AG10803 (cell line): Measurements from ENCODE around the gene ASB2.

Experiments
- DNase-seq: peaks from one replicate; pipeline ENCODE4 v3.0.0; 2010; ENCODE audit warnings: low read depth
- H3K4me3 ChIP-seq: 2 replicates; pipeline ENCODE4 v1.5.1; 2011; ENCODE audit warnings: mild to moderate bottlenecking, low read length, control low read depth
- TF ChIP-seq, protein P1 (sequence below): conservative IDR thresholded peaks from 2 replicates; pipeline ENCODE4 v1.5.1; 2011; ENCODE audit warnings: mild to moderate bottlenecking, low read length, control low read depth, inconsistent platforms

Gene ASB2

DNA sequence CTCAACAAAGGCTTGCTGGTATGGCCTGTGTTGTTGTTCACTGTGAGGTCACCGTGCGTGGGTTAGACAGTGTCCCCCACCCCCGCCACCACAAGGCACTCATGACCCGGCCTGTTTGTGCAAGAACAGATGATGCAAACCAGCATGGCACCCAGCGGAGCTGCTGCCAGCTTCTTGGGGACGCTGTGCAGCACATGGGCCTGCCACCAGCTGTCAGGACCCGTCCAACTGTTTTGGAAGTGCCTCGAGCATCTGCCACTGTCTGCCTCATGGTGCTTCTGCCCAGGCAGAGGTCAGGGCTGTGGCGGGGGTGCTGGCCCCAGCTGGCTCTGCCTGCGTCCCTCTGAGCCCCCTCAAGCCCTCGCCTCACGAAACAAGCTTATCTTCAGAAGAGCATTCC lies 1.5 kb downstream of the ASB2 start:
- H3K4me3 ChIP-seq = no peak overlapping the region
- TF ChIP-seq, protein P1, sequence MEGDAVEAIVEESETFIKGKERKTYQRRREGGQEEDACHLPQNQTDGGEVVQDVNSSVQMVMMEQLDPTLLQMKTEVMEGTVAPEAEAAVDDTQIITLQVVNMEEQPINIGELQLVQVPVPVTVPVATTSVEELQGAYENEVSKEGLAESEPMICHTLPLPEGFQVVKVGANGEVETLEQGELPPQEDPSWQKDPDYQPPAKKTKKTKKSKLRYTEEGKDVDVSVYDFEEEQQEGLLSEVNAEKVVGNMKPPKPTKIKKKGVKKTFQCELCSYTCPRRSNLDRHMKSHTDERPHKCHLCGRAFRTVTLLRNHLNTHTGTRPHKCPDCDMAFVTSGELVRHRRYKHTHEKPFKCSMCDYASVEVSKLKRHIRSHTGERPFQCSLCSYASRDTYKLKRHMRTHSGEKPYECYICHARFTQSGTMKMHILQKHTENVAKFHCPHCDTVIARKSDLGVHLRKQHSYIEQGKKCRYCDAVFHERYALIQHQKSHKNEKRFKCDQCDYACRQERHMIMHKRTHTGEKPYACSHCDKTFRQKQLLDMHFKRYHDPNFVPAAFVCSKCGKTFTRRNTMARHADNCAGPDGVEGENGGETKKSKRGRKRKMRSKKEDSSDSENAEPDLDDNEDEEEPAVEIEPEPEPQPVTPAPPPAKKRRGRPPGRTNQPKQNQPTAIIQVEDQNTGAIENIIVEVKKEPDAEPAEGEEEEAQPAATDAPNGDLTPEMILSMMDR = no peak
- DNase-seq = no peak

DNA sequence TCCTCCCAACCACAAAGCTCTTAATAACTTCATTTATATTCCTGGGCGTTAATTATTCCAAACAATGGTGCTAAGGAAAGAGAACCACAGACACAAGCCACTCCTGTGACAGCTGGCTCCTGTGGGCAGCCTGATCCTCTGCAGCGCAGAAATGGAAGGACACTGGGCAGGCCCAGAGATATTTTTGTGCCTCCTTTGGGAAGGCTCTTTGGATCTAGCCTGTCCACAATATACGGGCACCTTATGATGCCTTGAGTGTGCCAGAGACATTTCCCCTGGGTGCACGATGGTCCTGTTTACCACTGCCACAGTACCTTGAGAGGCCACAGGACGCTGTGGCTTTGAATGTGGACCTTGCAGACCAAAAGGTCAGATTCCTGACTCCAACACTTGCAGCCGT lies 2.1 kb downstream of the ASB2 start:
- TF ChIP-seq, protein P1 = no peak
- no peak overlapping the region for H3K4me3 ChIP-seq
- DNase-seq = no peak

DNA sequence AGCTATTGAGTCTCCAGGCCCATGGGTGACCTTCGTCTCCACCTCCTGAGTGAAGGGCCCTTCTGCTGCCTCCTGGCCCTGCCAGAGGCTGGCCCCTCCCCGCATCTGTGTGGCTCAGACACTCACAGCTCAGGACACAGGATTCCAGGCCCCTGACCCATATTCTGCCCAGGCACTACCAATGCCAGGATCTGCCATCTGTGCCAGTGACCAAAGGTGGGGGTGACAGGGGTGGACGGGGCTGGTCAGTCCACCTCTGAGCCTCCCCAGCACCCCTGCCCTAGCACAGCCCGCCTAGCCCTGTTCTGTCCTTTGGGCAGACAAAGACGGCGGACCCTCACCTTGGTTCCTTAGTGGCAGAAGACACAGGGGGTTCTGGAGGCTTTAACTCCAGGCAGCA lies 2.8 kb downstream of the ASB2 start:
- DNase-seq = no peak
- TF ChIP-seq, protein P1 = no peak
- no peak overlapping the region for H3K4me3 ChIP-seq

DNA sequence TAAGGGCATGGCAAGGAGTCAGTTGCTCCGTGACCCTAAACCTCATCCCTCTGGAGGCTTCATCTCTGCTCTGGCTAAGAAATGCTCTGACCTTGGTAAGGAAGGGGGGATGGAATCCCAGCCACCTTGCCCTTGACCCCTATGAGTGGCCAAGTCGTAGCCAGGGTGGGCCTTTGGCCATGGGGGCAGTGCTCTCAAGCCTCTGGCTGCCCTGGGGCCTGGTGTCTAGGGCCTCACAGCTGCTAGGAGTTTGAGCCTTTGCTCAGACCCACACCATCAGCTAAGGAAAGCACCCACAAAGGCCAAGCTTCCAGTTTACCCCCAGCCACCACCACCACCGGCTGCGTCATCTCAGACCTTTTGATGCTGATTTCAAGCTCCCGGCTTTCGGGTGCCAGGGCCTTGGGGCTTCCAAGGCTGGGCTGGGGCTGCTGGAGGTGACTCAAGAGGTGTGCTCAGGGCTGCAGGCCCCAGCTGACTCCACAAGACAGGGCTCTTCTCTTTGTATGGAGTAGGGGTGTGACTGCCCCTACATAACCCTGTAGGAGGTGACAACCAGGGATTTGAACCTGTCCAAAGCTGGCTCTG lies 3.7 kb downstream of the ASB2 start:
- DNase-seq = no peak
- H3K4me3 ChIP-seq = no peak overlapping the region
- TF ChIP-seq, protein P1 = no peak

DNA sequence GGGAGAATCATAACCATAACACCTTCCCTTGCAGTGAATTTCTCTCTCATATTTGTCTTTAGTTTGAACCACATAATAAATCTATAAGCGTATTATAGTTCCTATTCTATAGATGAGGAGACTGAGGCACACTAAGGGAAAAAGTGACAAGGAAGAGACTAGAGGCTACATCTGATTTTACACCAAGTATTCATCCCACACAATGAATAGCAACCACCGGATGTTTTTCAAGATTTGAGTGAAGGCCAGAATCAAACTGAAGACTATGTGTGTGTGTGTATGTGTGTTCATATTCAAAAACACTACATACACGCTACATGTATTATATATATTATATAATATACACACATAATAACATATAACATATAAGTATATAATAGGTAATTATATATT lies 4.7 kb downstream of the ASB2 start:
- no peak for DNase-seq
- TF ChIP-seq, protein P1 = no peak

DNA sequence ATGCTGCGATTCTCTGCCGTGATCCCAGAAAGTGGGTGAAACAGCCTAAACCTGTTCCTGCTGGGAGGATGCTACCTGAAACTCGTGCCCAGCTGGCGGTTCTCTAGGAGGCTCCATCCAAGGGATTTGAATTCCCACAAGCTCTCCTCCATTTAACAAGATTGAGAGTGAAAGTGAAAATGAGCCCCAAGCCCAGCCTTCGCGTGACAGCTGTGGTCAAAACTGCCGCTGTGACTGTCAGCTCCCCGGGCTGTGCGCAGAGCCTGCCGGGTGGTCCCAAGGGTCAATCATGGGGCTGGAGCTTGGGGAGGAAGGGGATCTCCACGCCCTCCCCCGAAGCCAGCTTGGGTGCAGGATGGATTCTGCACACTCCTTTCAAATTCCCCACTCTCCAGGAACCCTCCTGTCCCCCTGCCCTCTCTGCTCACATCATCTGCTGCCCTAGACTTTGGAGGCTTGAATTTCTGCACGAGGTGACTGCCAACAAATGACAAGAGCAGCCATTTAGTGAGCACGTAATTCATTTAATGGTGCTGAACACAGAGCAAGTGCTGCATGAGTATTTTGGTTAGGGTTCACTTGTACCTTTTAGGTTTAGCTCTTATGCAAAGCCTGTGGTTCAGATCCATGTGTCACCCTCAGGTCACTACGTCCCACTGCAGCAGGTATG lies 5.3 kb downstream of the ASB2 start:
- TF ChIP-seq, protein P1 = no peak
- H3K4me3 ChIP-seq = peak overlapping the region; percentile 23
- no peak for DNase-seq

More for the DNA sequence above, 4.7 kb downstream of the ASB2 start:
- no peak overlapping the region for H3K4me3 ChIP-seq

DNA sequence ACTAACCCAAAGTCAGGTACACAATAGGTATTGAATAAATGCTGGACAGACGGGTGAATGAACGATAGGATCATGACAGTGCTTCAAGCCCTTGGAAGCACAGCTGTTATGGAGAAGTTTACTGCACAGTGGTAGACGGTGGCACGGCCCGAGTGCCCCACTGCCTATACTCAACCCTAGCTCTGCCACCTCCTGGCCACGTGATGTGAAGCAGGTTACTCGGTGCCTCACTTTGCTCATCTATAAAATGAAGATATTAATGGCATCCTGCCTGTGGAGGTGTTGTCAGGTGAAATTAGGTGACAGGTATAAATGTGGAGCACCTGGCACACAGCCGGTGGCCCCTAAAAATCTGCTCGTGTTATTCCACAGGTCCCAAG lies 5.8 kb downstream of the ASB2 start:
- TF ChIP-seq, protein P1 = no peak; the same call in 1 of the 2 replicates
- no peak for DNase-seq
- H3K4me3 ChIP-seq = peak overlapping the region; percentile 23
